ENCODE data around the gene IGSF11.

The IGSF11 gene

GRCh38 chr3:119042162-119042561, 7.5 kb upstream of the IGSF11 start:
- H3K27me3 ChIP-seq (ENCODE audit: insufficient read depth, poor library complexity, severe bottlenecking), result no peaks in the 10 kb centered on the region
- TF ChIP-seq SPI1 (IDR thresholded peaks at IDR 0.05; ENCODE audit: borderline replicate concordance, low read depth) (no peak), CTCF (IDR thresholded peaks at IDR 0.05; ENCODE audit: insufficient read depth, low read length) (no peak), REST (IDR thresholded peaks at IDR 0.05; ENCODE audit: insufficient replicate concordance, low read depth) (no peak), GABPA (IDR thresholded peaks at IDR 0.05; ENCODE audit: low read depth) (no peak), POLR2AphosphoS5 (IDR thresholded peaks at IDR 0.05; ENCODE audit: low read depth) (no peak)
- DNase-seq (ENCODE audit: low read depth in 1 of 2, low spot score in 1 of 2), result no peak
- H3K27ac ChIP-seq (replicated peaks), result no peak overlapping the region
- H3K4me3 ChIP-seq (replicated peaks; ENCODE audit: insufficient read depth, low read length), result no peak overlapping the region

- no peak for TF ChIP-seq SPI1 (IDR thresholded peaks at IDR 0.05; ENCODE audit: borderline replicate concordance, low read depth)
- DNase-seq (ENCODE audit: low read depth in 1 of 2, low spot score in 1 of 2), result no peak
- Histone ChIP-seq H3K27me3 (ENCODE audit: insufficient read depth, poor library complexity, severe bottlenecking) (peaks cover 24% of the 10 kb centered on the region), H3K27ac (replicated peaks) (no peak overlapping the region), H3K4me3 (replicated peaks; ENCODE audit: insufficient read depth, low read length) (peak overlapping the region; percentile 51)
These were observed 334 bp upstream of the IGSF11 start for GRCh38 chr3:119035014-119035346.

- Histone ChIP-seq H3K4me3 (replicated peaks; ENCODE audit: insufficient read depth, low read length) (no peak overlapping the region), H3K27ac (replicated peaks) (no peak overlapping the region), H3K27me3 (ENCODE audit: insufficient read depth, poor library complexity, severe bottlenecking) (peaks cover 24% of the 10 kb centered on the region)
- TF ChIP-seq SPI1 (IDR thresholded peaks at IDR 0.05; ENCODE audit: borderline replicate concordance, low read depth) (no peak), REST (IDR thresholded peaks at IDR 0.05; ENCODE audit: insufficient replicate concordance, low read depth) (no peak), CTCF (IDR thresholded peaks at IDR 0.05; ENCODE audit: insufficient read depth, low read length) (no peak), POLR2AphosphoS5 (IDR thresholded peaks at IDR 0.05; ENCODE audit: low read depth) (no peak), GABPA (IDR thresholded peaks at IDR 0.05; ENCODE audit: low read depth) (no peak)
- DNase-seq (ENCODE audit: low read depth in 1 of 2, low spot score in 1 of 2), result no peak
These were observed 1.0 kb downstream of the IGSF11 start for GRCh38 chr3:119033393-119034255.

GRCh38 chr3:119025171-119025795, 9.4 kb downstream of the IGSF11 start:
- H3K27me3 ChIP-seq (ENCODE audit: insufficient read depth, poor library complexity, severe bottlenecking), result peaks cover 4% of the 10 kb centered on the region
- no peak overlapping the region for H3K27ac ChIP-seq (replicated peaks)
- H3K4me3 ChIP-seq (replicated peaks; ENCODE audit: insufficient read depth, low read length), result no peak overlapping the region
- TF ChIP-seq CTCF (IDR thresholded peaks at IDR 0.05; ENCODE audit: insufficient read depth, low read length) (no peak), GABPA (IDR thresholded peaks at IDR 0.05; ENCODE audit: low read depth) (no peak), POLR2AphosphoS5 (IDR thresholded peaks at IDR 0.05; ENCODE audit: low read depth) (no peak), REST (IDR thresholded peaks at IDR 0.05; ENCODE audit: insufficient replicate concordance, low read depth) (no peak), SPI1 (IDR thresholded peaks at IDR 0.05; ENCODE audit: borderline replicate concordance, low read depth) (no peak)
- DNase-seq (ENCODE audit: low read depth in 1 of 2, low spot score in 1 of 2), result no peak
